ENCODE measurements around the gene SATB1. TPM values are rescaled to one million over a fixed set of nuclear protein-coding genes. Genes with fewer than 3 reads are reported as not detected.

The SATB1 gene
- total RNA-seq, 2 donors from 2014 or later = 10.8 to 10.9 TPM

- intact Hi-C loops (cut with DNase I) = no loop called here
- DNase-seq (ENCODE audit: low spot score) = no peak
These were observed 11.1 kb upstream of the SATB1 start for GRCh38 chr3:18436213-18436612.

GRCh38 chr3:18434711-18435110 lies 9.6 kb upstream of the SATB1 start:
- intact Hi-C loops (cut with DNase I) = no loop called here
- no peak for DNase-seq (ENCODE audit: low spot score)

- DNase-seq (ENCODE audit: low spot score) = no peak
- intact Hi-C loops (cut with DNase I) = no loop called here
These were observed 7.6 kb upstream of the SATB1 start for GRCh38 chr3:18432752-18433151.

GRCh38 chr3:18431266-18431665 lies 6.1 kb upstream of the SATB1 start:
- intact Hi-C loops (cut with DNase I) = no loop called here
- no peak for DNase-seq (ENCODE audit: low spot score)

- intact Hi-C loops (cut with DNase I) = no loop called here
- no peak for DNase-seq (ENCODE audit: low spot score)
These were observed 4.0 kb upstream of the SATB1 start for GRCh38 chr3:18428991-18429745.

GRCh38 chr3:18428036-18428435 lies 2.9 kb upstream of the SATB1 start:
- intact Hi-C loops (cut with DNase I) = no loop called here
- no peak for DNase-seq (ENCODE audit: low spot score)

- DNase-seq (ENCODE audit: low spot score) = no peak
- intact Hi-C loops (cut with DNase I) = no loop called here
These were observed 1.6 kb upstream of the SATB1 start for GRCh38 chr3:18426597-18427193.

GRCh38 chr3:18425641-18426257 lies 610 bp upstream of the SATB1 start:
- intact Hi-C loops (cut with DNase I) = no loop called here
- DNase-seq (ENCODE audit: low spot score) = peak; percentile 35

- intact Hi-C loops (cut with DNase I) = no loop called here
- DNase-seq (ENCODE audit: low spot score) = peak; percentile 61
These were observed 868 bp downstream of the SATB1 start for GRCh38 chr3:18424213-18424728.

GRCh38 chr3:18423401-18424212 lies 1.5 kb downstream of the SATB1 start:
- DNase-seq (ENCODE audit: low spot score) = peak; percentile 69
- intact Hi-C loops (cut with DNase I) = no loop called here

GRCh38 chr3:18422972-18423371 lies 2.2 kb downstream of the SATB1 start:
- DNase-seq (ENCODE audit: low spot score) = no peak
- intact Hi-C loops (cut with DNase I) = no loop called here

GRCh38 chr3:18420555-18420954 lies 4.6 kb downstream of the SATB1 start:
- DNase-seq (ENCODE audit: low spot score) = no peak
- intact Hi-C loops (cut with DNase I) = no loop called here

- intact Hi-C loops (cut with DNase I) = no loop called here
- DNase-seq (ENCODE audit: low spot score) = no peak
These were observed 5.9 kb downstream of the SATB1 start for GRCh38 chr3:18419232-18419631.

GRCh38 chr3:18417904-18418572 lies 7.1 kb downstream of the SATB1 start:
- intact Hi-C loops (cut with DNase I) = no loop called here
- no peak for DNase-seq (ENCODE audit: low spot score)

- no peak for DNase-seq (ENCODE audit: low spot score)
- intact Hi-C loops (cut with DNase I) = no loop called here
These were observed 8.8 kb downstream of the SATB1 start for GRCh38 chr3:18416332-18416731.

- no peak for DNase-seq (ENCODE audit: low spot score)
- intact Hi-C loops (cut with DNase I) = no loop called here
These were observed 9.3 kb downstream of the SATB1 start for GRCh38 chr3:18415839-18416238.

- DNase-seq (ENCODE audit: low spot score) = no peak
- intact Hi-C loops (cut with DNase I) = no loop called here
These were observed 10.0 kb downstream of the SATB1 start for GRCh38 chr3:18415167-18415566.

GRCh38 chr3:18412684-18413083 lies 12.5 kb downstream of the SATB1 start:
- intact Hi-C loops (cut with DNase I) = no loop called here
- no peak for DNase-seq (ENCODE audit: low spot score)

- intact Hi-C loops (cut with DNase I) = no loop called here
These were observed 13.6 kb downstream of the SATB1 start for GRCh38 chr3:18411541-18411940.

More at GRCh38 chr3:18411541-18411940, 13.6 kb downstream of the SATB1 start:
- no peak for DNase-seq (ENCODE audit: low spot score)
